ENCODE measurements around the gene ZIK1.

Gene ZIK1

DNA sequence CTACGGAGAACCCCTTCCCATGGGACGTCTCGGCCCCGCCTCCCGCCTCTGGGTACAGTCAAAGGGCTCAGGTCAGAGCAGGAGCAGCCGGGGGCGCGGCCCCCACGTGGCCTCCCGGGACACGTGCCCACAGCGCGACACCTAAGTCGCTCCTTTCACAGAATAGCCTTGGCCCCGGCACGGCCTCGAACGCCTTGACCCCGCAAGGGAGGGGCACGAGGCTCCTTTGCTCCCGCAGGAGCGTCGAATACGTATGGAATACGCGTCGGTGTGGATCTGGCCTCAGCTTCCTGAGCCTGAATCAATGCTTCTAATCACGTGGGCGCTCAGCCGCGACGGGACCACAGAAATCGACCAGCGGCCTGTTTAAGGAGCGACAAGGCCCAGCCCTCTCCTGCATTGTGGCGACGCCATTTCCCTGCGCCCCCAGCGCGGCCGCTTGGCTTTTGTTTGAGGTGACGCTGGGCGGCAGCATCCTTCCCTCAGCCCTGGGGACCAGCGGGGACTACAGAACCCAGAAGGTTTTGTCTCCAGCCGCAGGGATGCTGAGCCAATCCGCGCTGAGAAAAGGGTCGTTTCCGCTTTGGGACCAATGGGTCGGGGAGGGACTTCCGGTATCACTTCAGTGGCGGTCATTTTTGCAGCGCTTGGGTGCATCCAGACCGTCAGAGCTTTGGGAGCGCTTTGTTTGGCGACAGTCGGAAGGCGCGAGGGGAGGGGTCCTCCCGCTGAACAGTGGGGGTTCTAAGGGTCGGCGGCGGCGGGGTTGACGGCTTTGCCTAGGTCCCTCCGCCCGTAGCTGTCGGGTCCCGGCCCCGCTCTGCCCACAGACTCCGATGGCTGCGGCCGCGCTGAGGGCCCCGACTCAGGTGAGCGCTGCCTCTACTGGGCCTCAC lies at the start of gene ZIK1:
Gene ZIK1, plus strand, starts transcription at position 625 of the 896 bp plus-strand sequence. Its CDS starts 212 bp downstream, at position 837.
- DNase-seq (ENCODE audit: low read depth), result no peak

GRCh38 chr19:57537953-57538547 lies 45.9 kb upstream of the ZIK1 start:
- no peak for DNase-seq (ENCODE audit: low read depth)

- DNase-seq (ENCODE audit: low read depth), result no peak
Measured at GRCh38 chr19:57546513-57546912, 37.4 kb upstream of the ZIK1 start.

DNA sequence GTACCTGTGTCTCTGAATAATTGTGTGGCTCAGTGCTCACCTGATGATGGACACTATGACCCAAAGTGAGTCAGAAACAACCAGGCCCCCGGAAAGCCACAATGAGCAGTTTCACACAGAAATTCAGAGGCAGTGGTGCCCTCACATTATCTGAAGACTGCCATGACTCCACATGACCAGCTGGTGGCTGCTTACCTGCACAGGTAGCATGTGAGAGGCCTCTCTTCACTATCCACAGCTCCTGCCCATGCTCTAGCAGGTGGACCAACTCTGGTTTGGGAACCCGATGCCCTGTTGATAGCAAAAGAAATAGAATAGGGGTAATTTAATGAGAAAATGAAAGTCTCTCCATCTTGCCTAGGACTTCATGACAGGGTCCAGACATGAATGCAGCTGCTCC lies 31.5 kb upstream of the ZIK1 start:
- DNase-seq (ENCODE audit: low read depth), result no peak

DNA sequence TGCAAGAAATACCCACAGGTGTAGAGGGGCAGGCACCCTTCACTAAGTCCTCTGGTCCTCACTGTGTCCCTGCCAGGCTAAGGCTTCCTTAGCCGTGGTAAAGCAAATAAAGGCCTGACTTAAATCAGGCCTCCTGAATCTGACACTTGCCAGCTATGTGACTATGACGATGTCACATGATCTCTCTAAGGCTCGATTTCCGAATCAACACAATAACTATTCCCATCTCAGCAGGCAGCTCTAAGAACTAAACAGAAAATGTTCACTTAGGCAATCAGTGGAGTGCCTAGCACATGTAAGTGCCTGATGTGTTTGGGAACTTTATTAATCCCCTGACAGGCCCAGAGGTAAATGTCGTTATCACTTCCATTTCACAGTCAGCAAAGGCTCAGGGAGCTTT lies 26.3 kb upstream of the ZIK1 start:
- no peak for DNase-seq (ENCODE audit: low read depth)

DNA sequence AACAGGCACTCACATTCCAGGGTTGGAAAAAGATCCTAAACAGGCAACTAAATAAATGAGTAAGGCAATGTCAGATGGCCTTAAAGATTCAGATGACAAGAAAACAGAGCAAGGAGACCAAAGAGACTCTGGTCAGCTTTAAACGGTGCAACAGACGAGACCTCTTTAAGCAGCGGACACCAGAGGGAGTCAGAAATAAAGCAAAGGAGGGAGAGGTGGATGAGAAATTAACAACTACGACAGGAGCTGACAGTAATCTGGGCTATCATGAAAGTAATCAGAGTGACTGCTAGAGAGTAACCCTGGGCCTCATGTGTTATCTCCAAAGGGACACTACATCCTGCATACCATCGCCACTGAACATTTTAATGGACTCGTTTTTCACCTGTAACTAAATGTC lies 25.4 kb upstream of the ZIK1 start:
- DNase-seq (ENCODE audit: low read depth), result no peak

DNA sequence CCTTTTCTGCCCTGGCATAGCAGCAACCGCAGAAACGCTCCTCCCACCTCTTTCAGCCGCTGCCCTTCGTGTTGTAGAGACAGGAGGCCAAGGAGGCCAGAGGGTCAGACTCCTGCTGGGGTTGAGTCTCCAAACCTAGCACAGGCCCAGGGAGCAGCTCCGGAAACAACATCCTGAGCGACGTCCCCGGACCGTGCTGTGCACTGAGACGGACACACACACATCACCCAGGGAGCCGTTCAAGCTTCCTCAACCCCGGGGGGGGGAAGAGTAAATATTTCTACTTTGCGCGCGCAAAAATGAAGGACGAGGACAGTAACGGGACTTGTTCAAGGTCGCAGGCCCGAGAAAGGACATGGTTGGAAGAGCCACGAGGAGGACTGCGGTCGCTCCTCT lies 24.9 kb upstream of the ZIK1 start:
- no peak for DNase-seq (ENCODE audit: low read depth)

DNA sequence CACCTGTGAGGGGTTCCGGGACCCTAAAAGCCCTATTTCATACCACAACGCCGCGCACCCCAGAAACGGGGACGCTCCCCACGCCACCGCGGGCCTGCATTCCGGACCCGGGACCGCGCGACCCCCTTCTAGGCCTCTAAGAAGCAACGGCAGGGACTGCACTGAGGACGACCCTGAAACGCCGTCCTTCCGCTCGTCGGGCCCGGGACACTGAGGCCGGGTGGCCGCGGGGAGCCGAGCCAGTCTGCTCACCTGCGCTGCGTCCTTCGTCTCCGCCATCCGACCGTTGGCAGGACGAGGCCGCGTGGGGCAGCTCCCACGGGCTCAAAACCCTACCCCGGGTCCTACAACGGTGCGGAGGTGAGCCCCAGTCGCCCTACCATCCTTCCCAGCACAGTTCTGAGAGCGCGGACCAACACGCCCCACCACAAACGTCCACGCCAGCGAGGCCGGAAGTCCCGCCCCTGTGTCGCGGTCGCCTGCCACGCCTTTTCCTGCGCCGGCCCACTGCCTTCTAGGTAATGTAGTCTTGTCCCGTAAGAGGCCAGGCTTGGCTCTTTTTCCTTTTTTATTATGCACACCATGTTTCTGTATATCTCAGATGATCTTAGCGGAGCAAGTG lies 24.4 kb upstream of the ZIK1 start, which contains the start of gene ZNF550:
Gene ZNF550, minus strand, starts transcription at position 460 of the 622 bp plus-strand sequence. Its CDS starts 181 bp downstream, at position 279.
- DNase-seq (ENCODE audit: low read depth), result peak; percentile 38

DNA sequence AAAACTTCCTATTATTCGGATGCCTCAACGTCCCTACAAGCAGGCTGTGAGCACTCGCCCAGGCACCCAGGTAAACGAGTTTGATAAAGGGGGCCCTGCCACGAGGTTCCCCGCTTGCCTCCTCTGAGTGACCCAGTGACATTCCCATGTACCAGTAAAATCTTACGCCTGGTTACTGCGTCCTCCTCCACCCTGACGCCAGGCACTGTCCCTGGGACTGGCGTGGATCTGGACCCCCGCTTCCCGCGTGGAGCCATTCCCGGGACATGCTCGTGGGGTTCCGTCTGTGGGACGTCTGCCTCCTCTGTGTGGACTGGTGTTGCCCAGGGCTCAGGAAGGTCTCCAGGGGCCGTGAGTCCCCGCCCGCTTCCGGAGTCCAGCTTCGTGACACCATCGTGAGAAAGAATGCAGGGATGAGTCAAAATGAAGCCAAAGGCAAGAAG lies 23.9 kb upstream of the ZIK1 start:
- no peak for DNase-seq (ENCODE audit: low read depth)

GRCh38 chr19:57563547-57563946 lies 20.4 kb upstream of the ZIK1 start:
- no peak for DNase-seq (ENCODE audit: low read depth)

GRCh38 chr19:57566396-57567265 lies 17.3 kb upstream of the ZIK1 start:
- no peak for DNase-seq (ENCODE audit: low read depth)

- no peak for DNase-seq (ENCODE audit: low read depth)
Measured at GRCh38 chr19:57570707-57571106, 13.2 kb upstream of the ZIK1 start.

DNA sequence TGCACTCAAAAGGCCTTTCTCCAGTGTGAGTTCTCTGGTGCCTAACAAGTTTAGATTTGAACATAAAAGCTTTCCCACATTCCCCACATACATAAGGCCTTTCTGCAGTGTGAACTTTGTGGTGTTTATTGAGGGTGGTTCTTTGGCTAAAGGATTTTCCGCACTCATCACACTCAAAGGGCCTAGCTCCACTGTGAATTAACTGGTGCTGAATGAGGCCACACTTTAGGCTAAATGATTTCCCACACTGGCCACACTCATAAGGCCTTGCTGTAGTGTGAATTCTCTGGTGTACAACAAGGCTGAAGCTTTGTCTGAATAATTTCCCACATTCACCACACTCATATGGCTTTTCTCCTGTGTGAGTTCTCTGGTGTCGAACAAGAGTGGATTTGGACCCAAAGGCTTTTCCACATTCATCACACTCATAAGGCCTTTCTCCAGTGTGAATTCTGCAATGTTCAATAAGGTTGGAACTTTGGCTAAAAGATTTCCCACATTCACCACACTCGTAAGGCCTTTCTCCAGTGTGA lies 11.5 kb upstream of the ZIK1 start:
- no peak for DNase-seq (ENCODE audit: low read depth)

GRCh38 chr19:57576661-57577060 lies 7.3 kb upstream of the ZIK1 start:
- DNase-seq (ENCODE audit: low read depth), result no peak

DNA sequence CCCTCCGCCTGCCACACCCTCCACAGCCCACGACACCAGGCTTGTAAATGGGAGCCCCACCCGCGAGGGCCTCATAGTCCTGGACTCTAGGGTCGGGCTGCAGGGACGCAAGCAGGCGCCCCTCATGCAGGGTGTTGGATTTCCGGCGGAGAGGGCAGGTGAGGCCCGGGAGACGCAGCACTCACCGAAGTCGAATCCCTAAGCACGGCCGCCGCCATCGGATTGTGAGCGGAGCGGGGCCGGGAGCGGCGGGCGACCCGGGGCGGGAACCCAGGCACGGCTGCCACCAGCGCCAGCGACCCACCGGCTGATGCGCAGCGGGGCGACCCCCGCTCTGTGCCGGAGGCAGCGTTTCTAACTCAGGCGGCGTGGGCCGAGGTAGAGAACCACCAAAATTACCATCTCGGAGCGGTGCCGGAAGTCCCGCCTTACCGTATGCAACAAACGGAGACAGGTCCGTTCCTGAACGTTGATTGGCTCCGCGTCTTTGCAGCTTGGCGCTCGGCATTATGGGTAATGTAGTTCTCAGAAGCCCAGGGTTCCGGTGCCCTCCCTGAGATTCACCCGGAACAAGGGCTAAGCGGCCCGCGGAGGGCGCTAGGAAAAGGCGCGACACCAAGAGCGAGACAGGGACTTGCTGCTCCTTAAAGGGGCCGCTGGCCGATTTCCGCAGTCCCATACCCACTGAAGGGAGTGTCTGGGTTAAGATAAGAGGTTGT lies 5.3 kb upstream of the ZIK1 start, which contains the start of gene ZNF416:
Gene ZNF416, minus strand, starts transcription at position 425 of the 719 bp plus-strand sequence. Its CDS starts 207 bp downstream, at position 218.
- DNase-seq (ENCODE audit: low read depth), result peak; percentile 89

GRCh38 chr19:57583104-57583520 lies 833 bp upstream of the ZIK1 start:
- DNase-seq (ENCODE audit: low read depth), result no peak

DNA sequence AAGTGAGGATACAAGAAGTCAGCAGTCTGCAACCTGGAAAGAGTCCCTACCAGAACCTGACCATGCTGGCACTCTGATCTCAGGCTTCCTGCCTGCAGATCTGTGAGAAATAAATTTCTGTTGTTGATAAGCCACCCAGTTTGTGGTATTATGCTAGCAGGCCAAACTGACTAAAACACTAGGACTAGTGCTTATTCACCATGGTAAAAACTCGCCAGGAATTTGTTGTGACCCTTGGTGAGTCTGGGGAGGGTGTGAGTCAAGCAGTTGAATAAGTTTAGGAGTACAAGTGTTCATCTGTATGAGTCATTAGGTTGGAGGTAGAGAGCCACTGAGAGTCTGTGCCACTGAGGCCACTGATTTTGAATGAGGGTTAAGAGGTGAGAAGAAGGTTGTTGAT lies 3.6 kb downstream of the ZIK1 start:
- peak; percentile 78 for DNase-seq (ENCODE audit: low read depth)

- DNase-seq (ENCODE audit: low read depth), result no peak
Measured at GRCh38 chr19:57599377-57599760, 15.4 kb downstream of the ZIK1 start.

- DNase-seq (ENCODE audit: low read depth), result peak; percentile 74
Measured at GRCh38 chr19:57599761-57600383, 15.9 kb downstream of the ZIK1 start, which contains the start of gene ZNF530. TSS of gene ZNF530 (plus strand) at chr19:57599885. CDS start at chr19:57604346, 4,461 bp downstream.

DNA sequence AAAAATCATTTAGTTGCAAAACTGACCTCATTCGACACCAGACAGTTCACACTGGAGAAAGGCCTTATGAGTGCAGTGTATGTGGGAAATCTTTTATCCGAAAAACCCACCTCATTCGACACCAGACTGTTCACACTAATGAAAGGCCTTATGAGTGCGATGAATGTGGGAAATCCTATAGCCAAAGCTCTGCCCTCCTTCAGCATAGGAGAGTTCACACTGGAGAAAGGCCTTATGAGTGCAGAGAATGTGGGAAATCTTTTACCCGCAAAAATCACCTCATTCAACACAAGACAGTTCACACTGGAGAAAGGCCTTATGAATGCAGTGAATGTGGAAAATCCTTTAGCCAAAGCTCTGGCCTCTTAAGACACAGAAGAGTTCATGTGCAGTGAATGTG lies 23.0 kb downstream of the ZIK1 start:
- no peak for DNase-seq (ENCODE audit: low read depth)
